Measurements from ENCODE around the gene RADIL.

DNA sequence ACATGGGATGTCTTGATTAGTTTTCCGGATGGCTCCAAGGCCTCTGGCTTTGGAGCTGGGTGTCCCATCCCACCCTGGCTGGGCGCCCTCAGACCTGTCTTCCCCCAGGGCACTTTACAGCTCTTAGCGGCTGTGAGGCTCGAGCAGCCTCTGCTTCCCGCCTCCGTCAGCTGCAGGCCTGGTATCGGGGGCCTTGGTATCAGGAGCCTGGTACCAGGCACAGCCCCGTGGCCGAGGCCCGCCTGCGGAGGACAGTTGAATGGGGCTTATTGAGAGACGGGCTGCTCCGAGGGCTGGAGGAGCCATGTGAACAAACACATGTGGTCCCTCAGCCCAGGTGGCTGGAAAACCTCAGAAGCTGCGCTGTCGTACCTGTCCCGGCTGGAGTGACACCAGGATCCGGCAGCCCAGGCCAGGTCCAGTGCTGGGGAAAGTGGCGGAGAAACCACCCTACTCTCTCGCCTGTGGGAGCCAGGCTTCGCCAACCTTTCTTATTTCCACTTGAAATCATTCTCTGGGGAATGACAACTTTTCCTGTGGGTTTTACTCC lies 132.0 kb downstream of the RADIL start:
- TF ChIP-seq, protein P1, sequence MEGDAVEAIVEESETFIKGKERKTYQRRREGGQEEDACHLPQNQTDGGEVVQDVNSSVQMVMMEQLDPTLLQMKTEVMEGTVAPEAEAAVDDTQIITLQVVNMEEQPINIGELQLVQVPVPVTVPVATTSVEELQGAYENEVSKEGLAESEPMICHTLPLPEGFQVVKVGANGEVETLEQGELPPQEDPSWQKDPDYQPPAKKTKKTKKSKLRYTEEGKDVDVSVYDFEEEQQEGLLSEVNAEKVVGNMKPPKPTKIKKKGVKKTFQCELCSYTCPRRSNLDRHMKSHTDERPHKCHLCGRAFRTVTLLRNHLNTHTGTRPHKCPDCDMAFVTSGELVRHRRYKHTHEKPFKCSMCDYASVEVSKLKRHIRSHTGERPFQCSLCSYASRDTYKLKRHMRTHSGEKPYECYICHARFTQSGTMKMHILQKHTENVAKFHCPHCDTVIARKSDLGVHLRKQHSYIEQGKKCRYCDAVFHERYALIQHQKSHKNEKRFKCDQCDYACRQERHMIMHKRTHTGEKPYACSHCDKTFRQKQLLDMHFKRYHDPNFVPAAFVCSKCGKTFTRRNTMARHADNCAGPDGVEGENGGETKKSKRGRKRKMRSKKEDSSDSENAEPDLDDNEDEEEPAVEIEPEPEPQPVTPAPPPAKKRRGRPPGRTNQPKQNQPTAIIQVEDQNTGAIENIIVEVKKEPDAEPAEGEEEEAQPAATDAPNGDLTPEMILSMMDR (conservative IDR thresholded peaks at IDR 0.05; ENCODE audit: low read length) = no peak
- no peak for TF ChIP-seq EZH2phosphoT487 (IDR thresholded peaks at IDR 0.05; ENCODE audit: borderline replicate concordance)
